ENCODE measurements around the gene MBOAT2.
A peak's percentile ranks its signal among the peaks of the same experiment; 100 is the strongest.

Gene MBOAT2

DNA sequence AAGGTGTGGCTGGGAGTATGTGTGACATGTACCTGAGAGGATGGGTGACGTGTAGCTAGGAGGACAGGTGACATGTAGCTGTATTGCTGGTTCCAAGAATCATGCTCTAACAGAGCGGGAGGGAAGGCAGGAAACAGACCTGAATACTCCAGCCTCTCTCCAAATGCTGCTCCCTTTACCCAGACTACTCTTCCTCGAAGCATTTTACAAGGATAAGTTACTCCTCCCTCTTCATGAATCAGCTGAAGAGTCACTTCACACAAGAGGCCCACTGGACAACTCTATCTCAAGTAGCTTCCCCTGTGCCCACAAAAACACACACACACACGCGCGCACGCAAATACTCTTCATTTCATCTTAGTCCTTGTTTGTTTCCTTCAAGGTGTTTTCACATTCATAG is 113.5 kb downstream of the MBOAT2 start:
- no peak for DNase-seq

DNA sequence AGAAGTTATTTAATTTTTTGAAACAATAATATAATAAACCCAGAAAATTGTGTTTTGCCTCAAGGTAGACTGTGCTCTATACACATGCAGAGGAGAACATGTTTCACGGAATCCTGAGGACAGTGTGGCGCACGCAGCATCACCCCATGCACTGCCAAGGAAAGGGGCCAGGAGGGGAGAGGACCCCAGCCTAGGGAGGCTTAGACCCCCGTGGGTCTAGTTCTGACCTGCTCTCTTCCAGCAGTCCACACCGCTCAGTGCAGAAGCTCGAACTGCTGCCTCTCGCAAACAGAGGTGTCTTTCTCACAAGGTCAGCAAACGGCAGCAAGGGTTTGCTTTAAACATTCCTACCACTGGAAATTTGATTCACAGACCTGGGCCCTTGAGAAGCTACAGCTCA is 114.5 kb downstream of the MBOAT2 start:
- no peak for DNase-seq

DNA sequence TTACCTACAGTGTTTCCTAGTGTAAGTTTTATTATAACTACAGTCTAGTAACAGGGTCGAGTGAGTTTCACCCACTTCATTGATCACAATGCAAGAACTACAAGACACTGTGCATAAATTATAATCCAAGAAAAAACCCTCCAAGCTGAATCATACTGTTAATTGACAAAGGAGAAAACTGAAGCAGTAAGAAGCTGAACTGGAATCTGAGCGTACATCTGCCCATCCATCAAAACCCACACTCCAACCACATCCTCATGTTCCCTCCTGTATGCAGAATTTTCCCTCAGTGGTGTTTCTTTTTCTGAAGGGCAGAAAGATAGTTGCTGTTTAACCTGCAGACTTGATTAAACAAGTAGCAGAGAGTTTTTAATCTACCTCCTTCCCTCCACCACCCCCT is 116.6 kb downstream of the MBOAT2 start:
- peak; percentile 40 for DNase-seq

DNA sequence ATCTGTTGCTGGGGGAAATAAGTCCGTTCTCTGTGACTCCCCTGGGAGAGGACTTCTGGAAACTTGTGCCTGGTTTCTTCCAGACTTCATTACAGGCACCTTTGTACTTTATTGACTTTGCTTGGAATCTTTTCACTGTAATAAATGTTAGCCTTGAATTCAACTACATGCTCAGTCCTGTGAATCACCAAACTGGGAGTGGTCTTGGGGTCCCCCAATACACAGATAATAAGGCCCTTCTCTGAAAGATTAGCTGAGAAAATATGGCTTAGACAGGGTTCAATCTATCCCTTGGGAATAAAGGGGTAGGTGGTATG is 117.3 kb downstream of the MBOAT2 start:
- DNase-seq: no peak

DNA sequence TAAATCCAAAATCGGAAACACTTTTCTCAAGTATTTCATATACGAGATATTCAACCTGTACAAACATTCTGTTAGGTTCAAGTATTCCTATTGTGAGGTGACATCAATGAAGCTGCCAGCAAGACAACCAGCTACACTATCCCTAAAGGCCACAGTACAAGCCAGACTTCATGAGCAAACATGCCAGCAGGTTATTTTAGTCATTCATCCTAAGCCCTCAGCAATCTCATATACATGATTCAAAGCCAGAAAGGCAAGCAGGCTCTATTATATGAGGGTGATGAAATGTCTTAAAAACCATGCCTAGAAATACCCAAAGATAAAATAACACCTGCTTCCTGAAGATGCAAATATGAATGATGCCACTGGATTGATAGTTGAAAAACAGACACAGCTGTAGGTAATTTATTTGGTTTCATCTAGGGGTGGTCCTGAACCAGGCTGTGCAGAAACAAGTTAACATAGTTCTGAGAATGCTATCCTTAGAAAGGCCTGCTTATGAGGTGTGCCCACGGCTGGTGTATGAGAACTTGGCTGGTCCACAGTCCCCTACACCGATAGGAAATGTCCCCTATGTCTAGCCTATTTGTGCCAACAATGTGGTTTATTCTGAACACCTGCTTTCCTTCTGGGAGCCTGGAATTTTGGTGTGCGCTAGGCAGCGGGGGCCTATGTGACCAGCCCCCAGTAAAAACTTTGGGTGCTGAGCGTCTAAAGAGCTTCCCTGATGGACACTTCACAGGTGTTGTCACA is 117.9 kb downstream of the MBOAT2 start:
- DNase-seq: no peak

DNA sequence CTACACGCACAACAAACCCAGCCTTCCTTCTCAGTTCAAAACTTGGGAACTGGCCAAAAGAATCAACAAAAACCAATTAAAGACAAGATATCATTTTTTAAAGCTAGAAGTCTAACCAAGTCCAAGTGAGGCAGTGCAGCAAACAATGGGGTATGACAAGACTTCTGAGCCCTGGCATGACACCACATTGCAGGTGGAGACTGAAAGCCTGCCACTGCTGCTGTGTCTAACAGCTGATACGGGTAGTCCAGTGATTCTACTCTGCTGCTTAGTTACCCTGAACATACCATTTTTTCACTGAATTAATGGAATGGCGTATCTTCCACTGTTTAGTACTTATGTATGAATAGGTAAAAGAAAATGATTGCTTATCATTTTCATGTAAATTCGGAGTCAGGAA is 118.7 kb downstream of the MBOAT2 start:
- no peak for DNase-seq

DNA sequence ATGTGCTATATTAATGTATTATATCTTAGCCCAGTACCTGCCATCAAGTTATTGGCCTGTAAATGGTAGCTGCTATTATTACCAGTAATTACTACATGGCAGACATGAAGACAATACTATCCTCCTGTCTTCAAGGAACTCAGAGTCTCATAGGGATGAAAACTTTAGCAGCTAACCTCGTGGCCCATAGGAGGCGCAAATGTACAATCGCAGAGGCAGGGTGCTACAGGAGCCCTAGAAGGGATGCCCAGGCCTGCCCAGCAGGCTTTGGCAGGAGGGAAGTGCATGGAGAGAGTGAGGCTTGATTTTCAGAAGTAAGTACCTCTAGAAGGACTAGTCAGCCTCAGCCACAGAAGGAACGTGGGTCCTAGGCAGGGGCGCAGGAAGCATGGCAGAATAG is 121.4 kb downstream of the MBOAT2 start:
- DNase-seq: no peak

DNA sequence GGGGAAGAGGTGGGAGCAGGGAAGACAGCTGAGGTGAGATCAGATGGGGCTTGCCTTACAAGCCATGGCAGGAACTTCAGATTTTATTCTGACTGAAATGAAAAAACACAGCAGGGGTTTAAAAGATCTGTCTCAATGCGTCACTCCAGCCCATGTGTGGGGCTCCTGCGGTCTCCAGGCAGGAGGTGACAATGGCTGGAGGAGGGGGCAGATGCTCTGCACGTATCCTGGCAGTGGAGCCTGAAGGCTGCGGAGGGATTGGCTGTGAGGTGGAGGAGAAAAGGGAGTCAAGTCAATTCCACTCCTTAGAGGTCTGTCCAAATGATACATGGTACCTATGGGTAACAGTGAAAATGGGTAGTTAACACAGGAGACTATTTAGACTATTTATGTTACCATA is 125.6 kb downstream of the MBOAT2 start:
- DNase-seq: no peak

DNA sequence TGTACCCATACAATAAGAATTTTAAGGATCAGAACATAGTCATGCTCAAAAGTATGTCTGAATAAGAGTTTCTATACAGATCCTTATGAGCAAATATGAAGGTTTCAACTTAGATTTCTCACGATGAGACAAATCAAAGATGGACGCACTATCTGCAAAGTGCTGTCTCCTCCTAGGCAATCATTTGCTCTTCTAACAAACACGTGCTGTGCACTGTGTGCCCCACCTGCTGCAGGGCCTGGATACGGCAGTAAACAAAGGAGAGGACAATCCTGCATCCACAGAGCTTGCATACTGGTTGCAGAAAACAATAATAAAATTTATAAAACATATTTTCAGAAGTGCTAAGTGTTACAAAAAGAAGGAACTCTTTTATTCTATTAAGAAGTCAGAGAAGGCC is 126.2 kb downstream of the MBOAT2 start:
- no peak for DNase-seq

DNA sequence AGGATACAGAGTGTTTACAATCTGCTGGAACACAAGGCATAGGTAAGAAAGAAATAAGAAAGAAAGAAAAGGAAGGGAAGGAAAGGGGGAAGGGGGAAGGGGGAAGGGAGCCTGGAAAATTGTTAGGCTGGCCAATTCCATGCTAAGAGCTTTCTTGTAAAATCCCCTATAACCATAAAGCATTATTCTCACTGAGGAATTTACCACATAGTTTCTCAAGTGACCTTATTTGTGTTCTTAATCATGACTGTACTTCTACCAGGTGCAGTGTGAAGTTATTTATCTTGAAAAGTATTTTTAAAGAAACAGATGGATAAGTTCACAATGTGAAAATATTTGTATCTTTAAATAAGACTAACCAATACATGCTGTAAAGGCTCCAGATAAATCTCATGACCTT is 126.9 kb downstream of the MBOAT2 start:
- DNase-seq: no peak

DNA sequence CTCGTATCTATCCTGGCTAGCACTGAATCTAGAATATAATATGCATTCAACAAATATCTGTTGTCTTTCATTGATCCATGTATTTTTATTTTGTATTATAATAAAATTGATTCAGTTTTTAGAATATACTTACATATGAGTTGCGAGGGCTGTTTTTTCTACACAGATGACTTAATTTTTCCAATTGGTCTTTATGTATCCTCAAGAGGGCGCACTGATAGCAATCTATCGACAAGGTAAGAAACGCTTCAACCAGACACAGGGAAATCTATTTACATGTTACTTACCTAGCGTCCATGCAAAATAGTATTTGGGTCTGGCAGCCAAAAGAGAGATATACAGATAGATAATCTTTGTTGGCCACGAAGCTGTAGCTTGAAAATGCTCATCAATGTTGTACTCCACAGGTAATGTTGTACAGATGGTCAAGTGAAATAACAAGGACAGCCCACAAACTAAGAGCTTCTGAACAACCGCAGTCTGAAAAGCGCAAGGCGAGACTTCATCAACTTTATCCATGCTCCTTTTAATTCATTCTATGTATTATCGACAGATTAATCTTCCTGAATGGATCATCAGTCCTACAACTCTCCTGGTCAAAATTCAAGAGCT is 130.6 kb downstream of the MBOAT2 start:
- DNase-seq: peak; percentile 34

DNA sequence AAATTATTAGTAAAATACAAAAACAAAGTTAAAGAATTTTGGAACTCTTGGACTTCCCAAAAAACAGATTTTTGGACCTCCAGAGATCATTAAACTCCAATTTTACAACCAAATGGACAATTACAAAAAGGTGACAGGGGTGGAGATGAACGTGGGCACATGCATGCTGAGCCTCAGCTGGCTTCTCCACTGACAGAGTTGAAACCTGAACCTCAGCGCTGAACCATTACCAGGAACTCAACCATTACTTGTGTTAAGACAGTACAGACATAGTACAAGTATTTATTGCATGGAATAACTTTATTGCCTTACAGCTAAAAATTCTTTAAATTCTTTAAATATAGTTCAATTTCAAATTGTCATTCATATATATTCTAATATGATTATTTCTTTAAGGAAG is 133.0 kb downstream of the MBOAT2 start:
- no peak for DNase-seq

DNA sequence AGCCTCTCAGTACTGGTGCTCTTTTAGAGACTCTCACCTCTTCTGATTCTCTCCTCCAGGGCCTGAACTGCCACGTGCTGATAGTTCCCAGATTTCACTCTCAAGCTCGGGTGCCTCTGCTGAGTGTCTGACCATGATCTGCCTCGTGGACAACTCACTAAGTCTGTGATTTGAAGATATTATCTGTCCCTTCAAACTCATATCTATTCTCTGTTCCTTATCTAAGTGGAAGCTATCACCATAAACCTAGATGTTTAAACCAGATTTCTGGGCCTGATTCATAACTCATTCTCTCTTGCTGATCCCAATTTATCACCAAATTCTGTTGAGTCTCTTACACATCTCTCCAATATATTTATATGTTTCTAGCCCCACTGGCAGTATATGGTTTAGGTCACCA is 136.1 kb downstream of the MBOAT2 start:
- DNase-seq: no peak

DNA sequence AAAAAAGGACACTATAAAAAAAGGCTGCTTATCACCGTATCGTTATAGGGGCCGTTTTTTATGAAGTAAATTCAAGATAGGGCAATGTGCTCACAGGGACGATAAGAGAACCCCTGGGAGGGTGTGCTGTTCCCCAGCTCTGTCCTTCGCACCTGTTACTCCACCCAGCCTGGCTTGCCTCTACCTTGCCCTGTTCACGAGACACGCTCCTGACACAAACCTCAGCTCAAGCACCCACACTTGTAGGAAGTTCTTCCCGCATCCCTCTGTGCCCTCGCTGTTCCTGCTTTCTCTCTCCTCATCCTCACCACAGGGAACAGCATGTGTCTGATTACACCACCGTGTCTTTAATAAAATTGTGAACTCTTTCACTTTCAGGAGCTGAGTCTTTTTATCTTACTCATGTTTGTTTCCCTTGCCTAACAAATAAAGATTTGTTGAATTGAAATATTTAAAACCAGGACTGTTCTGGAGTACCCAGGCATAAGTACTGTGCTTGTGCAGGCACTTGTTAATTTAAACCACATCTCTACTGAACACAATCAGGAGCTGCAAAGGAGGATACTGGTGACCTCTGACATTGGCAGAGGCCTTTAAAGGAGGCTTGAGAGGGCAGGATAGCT is 140.0 kb downstream of the MBOAT2 start:
- DNase-seq: no peak

DNA sequence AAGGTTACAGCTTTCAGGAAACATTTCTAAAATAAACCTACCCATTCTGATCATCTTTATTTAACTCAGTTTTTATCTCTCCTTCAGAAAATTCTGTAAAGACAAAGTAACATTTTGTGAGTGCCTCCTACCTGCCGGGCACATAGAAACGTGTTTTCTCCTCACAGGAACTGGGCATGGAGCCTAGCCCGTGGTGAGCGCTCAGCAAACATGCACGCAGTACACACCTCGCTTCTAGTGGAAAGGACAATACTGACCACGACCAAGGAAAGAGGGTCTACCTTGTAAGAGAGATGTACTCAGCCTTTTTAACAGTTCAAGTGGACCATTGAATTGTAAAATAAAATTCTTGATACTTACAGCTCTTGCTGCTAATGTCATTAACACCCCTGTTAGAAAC is 141.3 kb downstream of the MBOAT2 start:
- DNase-seq: no peak

DNA sequence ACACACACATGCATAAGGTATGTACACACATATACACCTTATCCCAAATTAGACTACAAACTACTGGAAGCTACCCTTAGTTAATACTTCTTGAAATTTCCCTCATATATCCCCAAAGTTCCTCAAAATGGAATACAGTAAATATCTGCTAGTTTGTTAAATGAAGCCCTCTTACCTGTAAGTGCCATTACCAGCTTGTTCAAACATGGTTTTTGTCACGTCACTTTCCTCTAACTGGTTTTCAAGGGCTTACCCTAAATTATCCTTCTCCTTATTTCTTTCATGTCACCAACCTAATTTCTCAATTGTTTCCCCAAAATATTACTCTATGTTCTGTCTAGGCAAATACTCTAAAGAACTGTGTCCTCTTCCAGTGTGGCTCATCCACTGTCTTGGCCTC is 141.7 kb downstream of the MBOAT2 start:
- no peak for DNase-seq

DNA sequence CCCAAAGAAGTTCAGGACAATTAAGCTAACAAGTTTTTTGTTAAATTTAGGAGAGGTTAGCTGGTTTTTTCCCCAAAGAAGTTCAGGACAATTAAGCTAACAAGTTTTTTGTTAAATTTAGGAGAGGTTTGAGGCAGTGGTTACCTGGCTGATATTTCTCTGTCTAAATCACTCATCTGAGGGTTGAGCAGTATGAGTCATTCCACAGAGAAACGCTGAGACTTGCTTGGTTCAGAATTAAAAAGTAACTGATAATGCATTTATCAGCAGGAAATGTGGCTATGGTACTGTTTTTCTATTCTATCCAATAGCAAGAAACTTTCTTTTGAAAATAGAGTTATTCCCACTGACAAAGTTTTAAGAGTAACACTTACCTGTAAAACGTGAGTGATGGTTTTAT is 143.2 kb downstream of the MBOAT2 start:
- no peak for DNase-seq

DNA sequence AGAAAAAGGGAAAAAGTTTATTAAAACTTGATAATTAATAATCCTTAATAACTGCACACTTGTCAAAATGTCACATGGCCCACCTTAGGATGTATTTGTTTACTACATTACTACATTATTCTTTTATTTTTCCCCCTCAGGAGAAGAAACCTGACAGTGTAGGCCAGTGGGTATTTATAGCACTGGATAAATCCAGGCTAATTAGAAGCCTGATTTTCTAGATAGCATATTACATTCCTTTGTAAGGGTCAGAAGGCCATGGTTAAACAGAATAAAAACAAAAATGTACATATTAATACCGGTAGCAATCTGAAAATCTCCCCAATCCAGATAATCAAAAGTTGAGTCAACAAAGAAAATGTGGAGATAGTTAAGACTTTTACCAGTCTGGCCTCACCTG is 144.6 kb downstream of the MBOAT2 start:
- DNase-seq: no peak

DNA sequence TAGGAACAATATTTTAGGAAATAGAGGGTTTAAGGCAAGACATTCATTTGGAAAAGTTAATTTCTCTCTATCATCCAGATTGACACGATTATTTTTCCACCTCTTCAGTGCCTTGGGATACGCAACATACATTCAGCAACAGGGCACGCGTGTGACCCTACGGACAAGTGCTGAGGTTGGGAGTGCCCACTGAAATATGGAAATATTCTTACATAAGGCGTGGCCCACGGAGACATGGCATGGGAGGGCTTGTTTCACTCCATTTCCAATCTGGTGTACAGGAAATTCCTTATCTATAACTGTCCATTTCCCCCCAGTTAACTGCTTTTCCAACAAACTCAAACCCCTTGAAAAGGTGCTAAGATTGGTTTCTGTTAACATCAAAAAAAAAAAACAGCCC is 145.2 kb downstream of the MBOAT2 start:
- no peak for DNase-seq

DNA sequence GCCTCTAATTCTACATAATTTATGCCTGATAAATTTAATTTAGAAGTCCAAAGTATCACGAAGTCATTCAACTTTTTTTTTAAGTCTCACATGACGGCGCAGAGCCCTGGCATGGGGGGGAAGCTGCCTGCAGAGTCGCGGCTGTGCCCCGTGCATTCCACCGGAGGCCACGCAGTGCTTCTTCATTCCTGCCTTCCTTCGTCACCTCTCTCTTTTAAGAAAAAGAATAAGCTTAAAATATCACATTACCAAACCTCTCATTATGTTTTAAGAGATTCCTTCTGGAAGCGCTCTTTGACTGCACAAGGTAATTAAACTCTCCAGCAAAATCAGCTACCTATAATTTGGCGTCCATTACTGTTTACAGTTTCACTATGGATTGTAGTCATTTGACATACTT is 145.8 kb downstream of the MBOAT2 start:
- DNase-seq: peak; percentile 4

DNA sequence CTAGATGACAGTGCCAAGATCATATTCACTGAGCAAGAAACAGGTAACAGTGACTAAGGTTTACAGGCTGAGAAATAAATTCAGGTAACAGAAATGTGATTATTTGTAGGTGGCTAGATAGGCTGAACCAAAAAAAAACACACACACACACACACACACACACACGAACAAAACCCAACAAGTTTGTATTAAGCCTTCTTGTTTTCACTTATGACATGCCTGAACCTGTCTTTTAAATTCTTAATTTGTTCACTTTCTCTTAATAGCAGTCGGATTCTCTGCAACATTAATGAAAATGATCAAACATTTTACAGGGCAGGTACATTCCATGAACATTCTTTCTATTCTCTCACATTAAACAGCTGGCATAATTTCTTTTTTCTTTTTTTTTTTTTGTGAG is 147.3 kb downstream of the MBOAT2 start:
- DNase-seq: no peak

DNA sequence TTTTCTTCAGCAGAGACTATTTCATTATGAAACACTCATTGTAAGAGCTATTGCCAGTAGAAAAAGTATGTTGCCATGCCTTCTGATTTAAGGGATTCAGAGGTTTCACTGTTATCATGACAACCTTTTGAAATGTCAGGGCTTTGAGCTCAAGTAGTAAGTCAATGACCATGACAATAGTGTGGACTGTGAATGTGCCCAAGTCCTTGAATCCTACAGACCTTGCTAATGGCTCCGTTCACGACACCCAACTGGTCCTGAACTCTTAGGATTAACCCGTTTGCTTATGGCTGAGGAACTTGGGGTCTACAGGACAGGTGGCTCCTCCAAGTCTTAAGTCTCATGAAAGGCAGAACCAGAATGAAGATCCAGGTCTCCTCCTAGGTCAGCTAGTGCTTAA is 148.5 kb downstream of the MBOAT2 start:
- no peak for DNase-seq

DNA sequence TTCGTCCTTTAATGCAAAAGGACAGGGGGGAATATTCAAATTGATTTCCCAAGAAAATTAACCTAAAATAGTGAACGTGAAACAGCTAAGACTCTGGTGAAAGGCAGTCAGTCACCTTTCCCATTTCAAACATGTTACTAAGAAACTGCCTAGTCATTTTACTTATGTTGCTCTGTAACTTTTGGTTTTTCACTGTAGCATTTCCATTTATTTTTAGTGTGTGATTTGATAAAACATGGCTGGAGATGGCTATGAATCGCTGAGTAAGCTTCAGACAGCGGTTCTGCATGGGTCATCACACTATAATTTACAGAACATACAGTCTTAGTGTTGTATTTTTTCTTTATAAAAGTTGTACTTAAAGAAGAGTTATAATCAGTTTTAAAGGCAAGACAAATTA is 150.1 kb downstream of the MBOAT2 start:
- DNase-seq: no peak

DNA sequence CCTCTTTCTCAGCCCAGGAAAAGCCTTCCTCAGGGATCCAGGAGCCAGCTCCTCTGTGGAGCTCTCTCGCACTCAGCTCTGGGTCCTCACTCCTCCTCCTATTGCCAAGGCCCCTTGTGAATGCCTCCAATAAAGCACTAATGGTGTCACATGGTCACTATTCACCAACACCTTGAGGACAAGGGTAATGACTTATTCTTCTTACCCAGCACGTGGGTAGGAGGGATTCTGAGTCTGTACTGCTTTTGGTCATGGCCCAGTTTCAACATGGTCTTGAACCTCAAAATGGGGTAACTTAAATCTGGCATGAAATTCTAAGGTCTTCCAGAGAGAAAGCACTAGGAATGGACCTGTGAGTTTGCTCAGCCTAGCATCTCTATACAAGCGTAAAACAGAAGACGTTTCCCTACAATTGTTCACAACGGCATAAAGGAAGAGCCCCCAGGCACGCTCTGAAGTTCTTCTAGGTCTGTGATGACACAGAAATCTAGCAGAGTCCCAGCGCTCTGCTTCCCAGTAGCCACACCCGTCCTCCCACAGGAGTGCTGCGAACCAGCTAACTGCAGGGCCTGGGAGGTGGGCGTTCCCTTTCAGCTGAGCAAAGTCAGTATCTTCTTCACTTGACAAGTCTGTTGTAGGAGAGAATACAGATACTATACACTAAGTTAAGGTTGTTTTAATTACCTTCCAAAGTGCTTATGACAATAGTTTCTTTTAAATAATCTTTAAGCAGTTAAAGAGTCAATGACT is 151.5 kb downstream of the MBOAT2 start:
- DNase-seq: no peak
